Measurements from ENCODE around the gene REEP2. TPM values are rescaled to one million over a fixed set of nuclear protein-coding genes. Genes with fewer than 3 reads are reported as not detected.

Gene REEP2
- total and polyA plus RNA-seq, 9 donors = 3.5 to 11.4 (median 5.7) TPM

GRCh38 chr5:138453590-138453989, 14.7 kb downstream of the REEP2 start:
- H3K4me3 ChIP-seq = no peak overlapping the region
- DNase-seq = no peak
- intact Hi-C loops (cut with DNase I) = no loop called here

GRCh38 chr5:138454121-138454520, 15.3 kb downstream of the REEP2 start:
- Histone ChIP-seq H3K4me3 (no peak overlapping the region), H3K27ac (no peak overlapping the region), H3K36me3 (no peaks in the 10 kb centered on the region), H3K4me1 (ENCODE audit: insufficient read depth) (peaks cover 3% of the 10 kb centered on the region), H3K9me3 (no peaks in the 10 kb centered on the region), H3K27me3 (no peaks in the 10 kb centered on the region)
- no peak for DNase-seq
- 83 to 87% (median 86%) methylated on average over 8 of the region's 8 CpGs for WGBS, 3 donors
- no peak for TF ChIP-seq EP300 (IDR thresholded peaks at IDR 0.05)
- no peak for TF ChIP-seq POLR2A (IDR thresholded peaks at IDR 0.05)
- TF ChIP-seq CTCF (IDR thresholded peaks at IDR 0.05) = no peak
- intact Hi-C loops (cut with DNase I) = no loop called here

More at GRCh38 chr5:138453590-138453989, 14.7 kb downstream of the REEP2 start:
- Histone ChIP-seq H3K9me3 (no peaks in the 10 kb centered on the region), H3K36me3 (no peaks in the 10 kb centered on the region), H3K4me1 (ENCODE audit: insufficient read depth) (peaks cover 1% of the 10 kb centered on the region), H3K27me3 (no peaks in the 10 kb centered on the region), H3K27ac (no peak overlapping the region)
- TF ChIP-seq CTCF (IDR thresholded peaks at IDR 0.05) (no peak), EP300 (IDR thresholded peaks at IDR 0.05) (no peak), POLR2A (IDR thresholded peaks at IDR 0.05) (no peak)
- 87 to 88% (median 87%) methylated on average over 13 of the region's 13 CpGs for WGBS, 3 donors

GRCh38 chr5:138455232-138455930, 16.5 kb downstream of the REEP2 start:
- Histone ChIP-seq H3K4me1 (ENCODE audit: insufficient read depth) (peaks cover 3% of the 10 kb centered on the region), H3K4me3 (no peak overlapping the region), H3K9me3 (no peaks in the 10 kb centered on the region), H3K36me3 (no peaks in the 10 kb centered on the region), H3K27me3 (no peaks in the 10 kb centered on the region), H3K27ac (no peak overlapping the region)
- intact Hi-C loops (cut with DNase I) = no loop called here
- WGBS, 3 donors = 75 to 78% (median 77%) methylated on average over 11 of the region's 11 CpGs
- no peak for DNase-seq
- TF ChIP-seq EP300 (IDR thresholded peaks at IDR 0.05) = no peak
- no peak for TF ChIP-seq POLR2A (IDR thresholded peaks at IDR 0.05)
- no peak for TF ChIP-seq CTCF (IDR thresholded peaks at IDR 0.05)

GRCh38 chr5:138457531-138458275, 18.8 kb downstream of the REEP2 start:
- Histone ChIP-seq H3K36me3 (no peaks in the 10 kb centered on the region), H3K27me3 (no peaks in the 10 kb centered on the region), H3K4me3 (no peak overlapping the region), H3K9me3 (no peaks in the 10 kb centered on the region), H3K4me1 (ENCODE audit: insufficient read depth) (peaks cover 3% of the 10 kb centered on the region), H3K27ac (peak overlapping the region in 1 of 2 donors; percentile 22)
- no peak for DNase-seq
- intact Hi-C loops (cut with DNase I) = no loop called here
- no peak for TF ChIP-seq CTCF (IDR thresholded peaks at IDR 0.05)
- TF ChIP-seq EP300 (IDR thresholded peaks at IDR 0.05) = no peak
- TF ChIP-seq POLR2A (IDR thresholded peaks at IDR 0.05) = no peak
- WGBS, 3 donors = 68 to 73% (median 71%) methylated on average over 12 of the region's 12 CpGs
